CD4-positive, alpha-beta memory T cell (primary cell): ENCODE results near the gene VRTN. TPM values are rescaled to one million over a fixed set of nuclear protein-coding genes. Genes with fewer than 3 reads are reported as not detected.
A peak's percentile ranks its signal among the peaks of the same experiment; 100 is the strongest.

ENCODE experiments used
- CTCF ChIA-PET: fragments of 350-600 bp; sonication (Branson Sonifier 250); formaldehyde crosslinking; loops from one replicate; lab custom pipeline; 2021; ENCODE audit warnings: inconsistent platforms; ENCODE audit not compliant: partially characterized antibody; lab: Charles Lee
- POLR2A ChIA-PET: fragments of 350-600 bp; sonication (Branson Sonifier 250); formaldehyde crosslinking; loops from one replicate; lab custom pipeline; 2021; ENCODE audit not compliant: partially characterized antibody; lab: Charles Lee
- DNase-seq, 5 donors: peaks; one replicate each; pipeline versions ENCODE4 v3.0.0 to v3.0.0-alpha.2; 2020 to 2022; ENCODE audit warnings: mixed read lengths in 1 of 5
- H3K27ac ChIP-seq: one replicate; pipeline ENCODE4 v1.7.0; 2013; ENCODE audit warnings: low read depth, low read length
- H3K27me3 ChIP-seq: 2 replicates; pipeline ENCODE4 v1.7.0; 2013; ENCODE audit warnings: mild to moderate bottlenecking, low read length, moderate library complexity; ENCODE audit not compliant: insufficient read depth
- H3K36me3 ChIP-seq: 2 replicates; pipeline ENCODE4 v1.7.0; 2013; ENCODE audit warnings: mild to moderate bottlenecking, low read length, moderate library complexity; ENCODE audit not compliant: insufficient read depth
- H3K4me1 ChIP-seq: 2 replicates; pipeline ENCODE4 v1.7.0; 2013; ENCODE audit warnings: mild to moderate bottlenecking, low read length, moderate library complexity; ENCODE audit not compliant: insufficient read depth
- H3K4me3 ChIP-seq, 2 donors: one replicate each; pipeline ENCODE4 v1.7.0; 2013; ENCODE audit warnings: low read length in 2 of 2, mild to moderate bottlenecking in 1 of 2
- H3K9me3 ChIP-seq, 2 donors: one replicate each; pipeline ENCODE4 v1.7.0; 2013; ENCODE audit warnings: low read length in 2 of 2, control low read depth in 1 of 2; ENCODE audit not compliant: control insufficient read depth in 1 of 2
- H3K27ac Mint-ChIP-seq, 7 donors: one replicate each; pipeline ENCODE4 v1.8.0; 2020 to 2021; ENCODE audit warnings: mixed read lengths in 7 of 7, mild to moderate bottlenecking in 6 of 7, inconsistent platforms in 3 of 7, moderate library complexity in 3 of 7
- H3K27me3 Mint-ChIP-seq, 2 donors: one replicate each; pipeline ENCODE4 v1.8.0; 2020 to 2021; ENCODE audit warnings: mixed read lengths in 2 of 2
- H3K36me3 Mint-ChIP-seq, 2 donors: one replicate each; pipeline ENCODE4 v1.8.0; 2020 to 2021; ENCODE audit warnings: mixed read lengths in 2 of 2, inconsistent platforms in 1 of 2, mild to moderate bottlenecking in 1 of 2
- H3K4me1 Mint-ChIP-seq, 4 donors: one replicate each; pipeline ENCODE4 v1.8.0; 2020 to 2021; ENCODE audit warnings: mixed read lengths in 4 of 4, mild to moderate bottlenecking in 1 of 4
- H3K4me3 Mint-ChIP-seq, 8 donors: one replicate each; pipeline ENCODE4 v1.8.0; 2020 to 2021; ENCODE audit warnings: mixed read lengths in 8 of 8, mild to moderate bottlenecking in 7 of 8, moderate library complexity in 6 of 8, inconsistent platforms in 3 of 8
- H3K9me3 Mint-ChIP-seq, 8 donors: one replicate each; pipeline ENCODE4 v1.8.0; 2020 to 2021; ENCODE audit warnings: mixed read lengths in 8 of 8, mild to moderate bottlenecking in 5 of 8, inconsistent platforms in 3 of 8, moderate library complexity in 1 of 8
- intact Hi-C: fragments of 100-400 bp; cut with micrococcal nuclease; formaldehyde crosslinking; loops from one replicate; pipeline ENCODE4 v1.15.1; 2023
- polyA plus RNA-seq, 2 donors: library from polyadenylated mRNA; unstranded; fragments of 300-500 nt; fragmentation: Illumina TruSeq; gene quantifications; one replicate each; pipeline ENCODE4 v1.2.3, GENCODE V29; 2021
- total RNA-seq, 2 experiments: library from RNA; stranded (reverse); gene quantifications; one replicate each; pipeline ENCODE4 v1.2.3, GENCODE V29; 2021

Gene VRTN
- total and polyA plus RNA-seq, 4 experiments from 2014 or later: not detected

- intact Hi-C loops: no loop called here
- no peak for DNase-seq
- Mint-ChIP-seq H3K9me3 (no peaks in the 10 kb centered on the region), H3K4me3 (no peak overlapping the region), H3K4me1 (no peaks in the 10 kb centered on the region), H3K27ac (no peak overlapping the region), H3K36me3 (no peaks in the 10 kb centered on the region), H3K27me3 (no peaks in the 10 kb centered on the region)
- no peaks in the 10 kb centered on the region for H3K27me3 ChIP-seq
- H3K27ac ChIP-seq: no peak overlapping the region
- POLR2A ChIA-PET: interaction anchor here (0.5 kb wide), 1 partner anchor 739 kb away, joined by 3 read pairs; no protein-coding TSS in a partner anchor
- CTCF ChIA-PET: interaction anchor here (0.9 kb wide), 2 partner anchors 10 to 11 kb away, joined by 3 to 4 read pairs; no protein-coding TSS in a partner anchor
- no peaks in the 10 kb centered on the region for H3K9me3 ChIP-seq
- H3K36me3 ChIP-seq: no peaks in the 10 kb centered on the region
- H3K4me1 ChIP-seq: no peaks in the 10 kb centered on the region
- no peak overlapping the region for H3K4me3 ChIP-seq
Measured at GRCh38 chr14:74350211-74350927, 2.1 kb downstream of the VRTN start.

- no peak overlapping the region for H3K27ac ChIP-seq
- CTCF ChIA-PET: interaction anchor here (0.9 kb wide), 2 partner anchors 9 to 11 kb away, joined by 3 to 4 read pairs; no protein-coding TSS in a partner anchor
- no peaks in the 10 kb centered on the region for H3K4me1 Mint-ChIP-seq
- H3K27me3 ChIP-seq: no peaks in the 10 kb centered on the region
- no peak overlapping the region for H3K27ac Mint-ChIP-seq
- H3K27me3 Mint-ChIP-seq: no peaks in the 10 kb centered on the region
- no peaks in the 10 kb centered on the region for H3K36me3 ChIP-seq
- POLR2A ChIA-PET: no interaction called here
- no peaks in the 10 kb centered on the region for H3K4me1 ChIP-seq
- DNase-seq: no peak
- no peaks in the 10 kb centered on the region for H3K36me3 Mint-ChIP-seq
- H3K9me3 Mint-ChIP-seq: no peaks in the 10 kb centered on the region
- intact Hi-C loops: no loop called here
- H3K9me3 ChIP-seq: no peaks in the 10 kb centered on the region
- no peak overlapping the region for H3K4me3 ChIP-seq
- H3K4me3 Mint-ChIP-seq: no peak overlapping the region
Measured at GRCh38 chr14:74350928-74351323, 2.7 kb downstream of the VRTN start.

- no peaks in the 10 kb centered on the region for H3K36me3 ChIP-seq
- no peaks in the 10 kb centered on the region for H3K9me3 Mint-ChIP-seq
- intact Hi-C loops: no loop called here
- H3K36me3 Mint-ChIP-seq: no peaks in the 10 kb centered on the region
- peaks cover 0 to 3% of the 10 kb centered on the region in 2 donors for H3K27me3 Mint-ChIP-seq
- H3K4me3 ChIP-seq: no peak overlapping the region
- H3K27ac ChIP-seq: no peak overlapping the region
- POLR2A ChIA-PET: no interaction called here
- no peak overlapping the region for H3K27ac Mint-ChIP-seq
- no peak for DNase-seq
- H3K4me1 Mint-ChIP-seq: no peaks in the 10 kb centered on the region
- H3K4me1 ChIP-seq: no peaks in the 10 kb centered on the region
- H3K4me3 Mint-ChIP-seq: no peak overlapping the region
- H3K9me3 ChIP-seq: no peaks in the 10 kb centered on the region
- no peaks in the 10 kb centered on the region for H3K27me3 ChIP-seq
- CTCF ChIA-PET: no interaction called here
Measured at GRCh38 chr14:74356892-74357575, 8.8 kb downstream of the VRTN start.

GRCh38 chr14:74357585-74357984 is 9.3 kb downstream of the VRTN start:
- Mint-ChIP-seq H3K27me3 (peaks cover 1 to 5% of the 10 kb centered on the region in 2 donors), H3K27ac (no peak overlapping the region), H3K4me3 (no peak overlapping the region), H3K9me3 (no peaks in the 10 kb centered on the region), H3K36me3 (no peaks in the 10 kb centered on the region), H3K4me1 (no peaks in the 10 kb centered on the region)
- H3K27ac ChIP-seq: no peak overlapping the region
- H3K4me1 ChIP-seq: no peaks in the 10 kb centered on the region
- H3K4me3 ChIP-seq: no peak overlapping the region
- no peak for DNase-seq
- H3K27me3 ChIP-seq: peaks cover 5% of the 10 kb centered on the region
- CTCF ChIA-PET: no interaction called here
- no peaks in the 10 kb centered on the region for H3K9me3 ChIP-seq
- intact Hi-C loops: no loop called here
- no peaks in the 10 kb centered on the region for H3K36me3 ChIP-seq
- POLR2A ChIA-PET: no interaction called here

- CTCF ChIA-PET: no interaction called here
- POLR2A ChIA-PET: no interaction called here
- Mint-ChIP-seq H3K27me3 (peaks cover 1 to 5% of the 10 kb centered on the region in 2 donors), H3K4me3 (no peak overlapping the region), H3K4me1 (no peaks in the 10 kb centered on the region), H3K9me3 (no peaks in the 10 kb centered on the region), H3K36me3 (no peaks in the 10 kb centered on the region), H3K27ac (no peak overlapping the region)
- Histone ChIP-seq H3K4me1 (no peaks in the 10 kb centered on the region), H3K36me3 (no peaks in the 10 kb centered on the region), H3K4me3 (no peak overlapping the region), H3K9me3 (no peaks in the 10 kb centered on the region), H3K27ac (no peak overlapping the region), H3K27me3 (peaks cover 5% of the 10 kb centered on the region)
- intact Hi-C loops: no loop called here
- DNase-seq: no peak
Measured at GRCh38 chr14:74358176-74358829, 10.0 kb downstream of the VRTN start.

GRCh38 chr14:74360163-74360562 is 11.9 kb downstream of the VRTN start:
- no peak for DNase-seq
- Mint-ChIP-seq H3K27me3 (peaks cover 3 to 8% of the 10 kb centered on the region in 2 donors), H3K4me1 (no peaks in the 10 kb centered on the region), H3K36me3 (no peaks in the 10 kb centered on the region), H3K27ac (no peak overlapping the region), H3K4me3 (no peak overlapping the region), H3K9me3 (no peaks in the 10 kb centered on the region)
- Histone ChIP-seq H3K27ac (no peak overlapping the region), H3K36me3 (no peaks in the 10 kb centered on the region), H3K27me3 (peaks cover 5% of the 10 kb centered on the region), H3K9me3 (no peaks in the 10 kb centered on the region), H3K4me3 (no peak overlapping the region), H3K4me1 (no peaks in the 10 kb centered on the region)
- intact Hi-C loops: no loop called here
- POLR2A ChIA-PET: no interaction called here
- CTCF ChIA-PET: interaction anchor here (1.1 to 1.6 kb wide), 2 partner anchors 9 to 37 kb away, joined by 3 to 4 read pairs; no protein-coding TSS in a partner anchor

- H3K36me3 Mint-ChIP-seq: no peaks in the 10 kb centered on the region
- peak; percentile 54 to 59 (median 57) for DNase-seq
- H3K4me1 ChIP-seq: no peaks in the 10 kb centered on the region
- no peaks in the 10 kb centered on the region for H3K36me3 ChIP-seq
- H3K27me3 ChIP-seq: peaks cover 5% of the 10 kb centered on the region
- intact Hi-C loops: loop anchor here (1.0 kb wide), 3 partner anchors 117 to 250 kb away; partner anchors contain the start of gene LTBP2
- peak overlapping the region in 1 of 7 donors; percentile 3 for H3K27ac Mint-ChIP-seq
- no peaks in the 10 kb centered on the region for H3K4me1 Mint-ChIP-seq
- POLR2A ChIA-PET: no interaction called here
- no peaks in the 10 kb centered on the region for H3K9me3 Mint-ChIP-seq
- H3K27me3 Mint-ChIP-seq: peaks cover 3 to 8% of the 10 kb centered on the region in 2 donors
- CTCF ChIA-PET: interaction anchor here (0.6 to 1.4 kb wide), 4 partner anchors 116 to 673 kb away, joined by 3 to 9 read pairs (median 4); no protein-coding TSS in a partner anchor
- H3K9me3 ChIP-seq: no peaks in the 10 kb centered on the region
- no peak overlapping the region for H3K4me3 Mint-ChIP-seq
- no peak overlapping the region for H3K4me3 ChIP-seq
- no peak overlapping the region for H3K27ac ChIP-seq
Measured at GRCh38 chr14:74362361-74362915, 14.2 kb downstream of the VRTN start.
